HepG2 (cell line): ENCODE results near the gene SOWAHA. TPM values are rescaled to one million over a fixed set of nuclear protein-coding genes. Genes with fewer than 3 reads are reported as not detected.
A peak's percentile ranks its signal among the peaks of the same experiment; 100 is the strongest.

Source experiments
- EED ChIP-seq: sonication (generic); formaldehyde crosslinking; IDR thresholded peaks from 2 replicates; pipeline ENCODE4 v1.5.0; 2020; ENCODE audit warnings: mild to moderate bottlenecking, missing genetic modification reagents
- HMG20B ChIP-seq: conservative IDR thresholded peaks from 2 replicates; pipeline ENCODE4 v1.6.1; 2016; ENCODE audit warnings: missing genetic modification reagents, missing compliant biosample characterization
- MXI1 ChIP-seq: IDR thresholded peaks from 3 replicates; pipeline ENCODE4 v1.6.1; 2012; ENCODE audit warnings: low read depth, low read length, inconsistent platforms, borderline replicate concordance
- NCOA2 ChIP-seq: sonication (generic); formaldehyde crosslinking; IDR thresholded peaks from 2 replicates; pipeline ENCODE4 v1.8.0; 2022; ENCODE audit warnings: inconsistent platforms
- RAD21 ChIP-seq: fragments of 450-650 bp; formaldehyde crosslinking; IDR thresholded peaks from 2 replicates; pipeline ENCODE4 v1.5.0; 2020; ENCODE audit warnings: mild to moderate bottlenecking
- SPEN ChIP-seq: sonication (generic); formaldehyde crosslinking; IDR thresholded peaks from 2 replicates; pipeline ENCODE4 v1.5.1; 2020; ENCODE audit warnings: low read depth, mild to moderate bottlenecking, missing genetic modification reagents
- ZNF101 ChIP-seq: sonication (generic); formaldehyde crosslinking; IDR thresholded peaks from 2 replicates; pipeline ENCODE4 v1.4.0; 2020; ENCODE audit warnings: mild to moderate bottlenecking, low read depth, missing genetic modification reagents, borderline replicate concordance
- ZNF224 ChIP-seq: sonication (generic); formaldehyde crosslinking; IDR thresholded peaks from 2 replicates; pipeline ENCODE4 v1.5.0; 2020; ENCODE audit warnings: mild to moderate bottlenecking, missing genetic modification reagents
- ZNF331 ChIP-seq: sonication (generic); formaldehyde crosslinking; IDR thresholded peaks from 2 replicates; pipeline ENCODE4 v1.4.0; 2020; ENCODE audit warnings: missing genetic modification reagents
- ZNF446 ChIP-seq: sonication (generic); formaldehyde crosslinking; IDR thresholded peaks from 2 replicates; pipeline ENCODE4 v1.5.0; 2020; ENCODE audit warnings: mild to moderate bottlenecking, missing genetic modification reagents
- polyA plus RNA-seq, 8 experiments: library from polyadenylated mRNA; depleted of rRNA in 3 of 8; stranded (reverse) in 7 of 8; unstranded in 1 of 8; fragments of >200 nt; fragmentation: Illumina TruSeq in 4 of 8; extraction: Trizol in 4 of 8; gene quantifications; 2 replicates each; pipeline versions ENCODE4 v1.2.1 to v1.2.3, GENCODE V29; 2011 to 2016; ENCODE audit warnings: low read depth in 4 of 8, missing spikeins in 1 of 8, mixed read lengths in 1 of 8; ENCODE audit not compliant: insufficient read depth in 1 of 8
- total RNA-seq, 5 experiments: library from RNA; depleted of rRNA; stranded (reverse); fragments of >200 nt; fragmentation: Illumina TruSeq; extraction: Trizol; gene quantifications; 2 replicates each; pipeline ENCODE4 v1.2.3, GENCODE V29; 2016; ENCODE audit warnings: low read depth in 1 of 5
- TF ChIP-seq, protein P1 (sequence below): IDR thresholded peaks from 2 replicates; pipeline ENCODE4 v1.6.1; 2016; ENCODE audit warnings: mild to moderate bottlenecking, missing biosample characterization, missing genetic modification reagents
- TF ChIP-seq, protein P2 (sequence below): sonication (generic); formaldehyde crosslinking; IDR thresholded peaks from 2 replicates; pipeline ENCODE4 v1.4.0; 2020; ENCODE audit warnings: missing genetic modification reagents
- TF ChIP-seq, protein P3 (sequence below): sonication (generic); formaldehyde crosslinking; IDR thresholded peaks from 2 replicates; pipeline ENCODE4 v1.4.0; 2020; ENCODE audit warnings: missing genetic modification reagents, borderline replicate concordance
- TF ChIP-seq, protein P4 (sequence below): sonication (generic); formaldehyde crosslinking; IDR thresholded peaks from 2 replicates; pipeline ENCODE4 v1.4.0; 2020; ENCODE audit warnings: missing genetic modification reagents
- TF ChIP-seq, protein P5 (sequence below): sonication (generic); formaldehyde crosslinking; IDR thresholded peaks from 2 replicates; pipeline ENCODE4 v1.4.0; 2020; ENCODE audit warnings: mild to moderate bottlenecking, low read depth, missing genetic modification reagents
- TF ChIP-seq, protein P6 (sequence below): sonication (generic); formaldehyde crosslinking; IDR thresholded peaks from 2 replicates; pipeline ENCODE4 v1.9.0; 2022; ENCODE audit warnings: missing genetic modification reagents, mild to moderate bottlenecking, borderline replicate concordance

Gene SOWAHA
- total and polyA plus RNA-seq, 2 of the 13 experiments (the other 11 are each of a cell fraction or from before 2014, with no cell fraction given): 0.95 to 1.9 TPM

DNA sequence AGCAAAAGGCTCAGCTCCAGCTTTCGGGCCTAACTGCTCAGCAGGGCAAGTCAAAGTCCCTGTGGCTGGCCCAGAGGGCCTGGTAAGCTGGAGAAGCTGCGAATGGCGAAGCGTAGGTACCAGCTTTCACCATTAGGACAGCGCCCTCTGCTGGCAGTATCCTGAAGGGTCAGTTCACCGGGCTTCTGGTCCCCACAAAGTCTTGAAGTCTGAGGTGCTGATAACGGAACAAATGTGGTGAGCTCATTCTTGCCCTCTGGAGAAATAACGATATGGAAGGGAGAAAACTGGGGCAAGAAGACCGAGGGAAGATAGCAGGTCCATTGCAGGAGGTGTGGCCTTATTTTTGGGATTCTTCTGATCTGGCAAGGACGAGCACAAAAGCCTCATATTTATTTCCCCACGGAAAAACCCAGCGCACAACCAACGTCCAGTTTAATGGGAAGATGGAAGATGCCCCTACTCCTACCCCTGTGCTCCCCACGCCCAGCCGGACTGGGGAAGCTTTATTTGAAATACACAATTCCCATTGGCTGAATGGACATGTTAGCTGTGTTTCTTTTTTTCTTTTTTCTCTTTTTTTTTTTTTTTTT, 7.2 kb downstream of the SOWAHA start (continued):
- no peak for TF ChIP-seq ZNF101 (CRISPR knock-in tag)
- TF ChIP-seq, protein P1, sequence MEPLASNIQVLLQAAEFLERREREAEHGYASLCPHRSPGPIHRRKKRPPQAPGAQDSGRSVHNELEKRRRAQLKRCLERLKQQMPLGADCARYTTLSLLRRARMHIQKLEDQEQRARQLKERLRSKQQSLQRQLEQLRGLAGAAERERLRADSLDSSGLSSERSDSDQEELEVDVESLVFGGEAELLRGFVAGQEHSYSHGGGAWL: no peak
- TF ChIP-seq, protein P2, sequence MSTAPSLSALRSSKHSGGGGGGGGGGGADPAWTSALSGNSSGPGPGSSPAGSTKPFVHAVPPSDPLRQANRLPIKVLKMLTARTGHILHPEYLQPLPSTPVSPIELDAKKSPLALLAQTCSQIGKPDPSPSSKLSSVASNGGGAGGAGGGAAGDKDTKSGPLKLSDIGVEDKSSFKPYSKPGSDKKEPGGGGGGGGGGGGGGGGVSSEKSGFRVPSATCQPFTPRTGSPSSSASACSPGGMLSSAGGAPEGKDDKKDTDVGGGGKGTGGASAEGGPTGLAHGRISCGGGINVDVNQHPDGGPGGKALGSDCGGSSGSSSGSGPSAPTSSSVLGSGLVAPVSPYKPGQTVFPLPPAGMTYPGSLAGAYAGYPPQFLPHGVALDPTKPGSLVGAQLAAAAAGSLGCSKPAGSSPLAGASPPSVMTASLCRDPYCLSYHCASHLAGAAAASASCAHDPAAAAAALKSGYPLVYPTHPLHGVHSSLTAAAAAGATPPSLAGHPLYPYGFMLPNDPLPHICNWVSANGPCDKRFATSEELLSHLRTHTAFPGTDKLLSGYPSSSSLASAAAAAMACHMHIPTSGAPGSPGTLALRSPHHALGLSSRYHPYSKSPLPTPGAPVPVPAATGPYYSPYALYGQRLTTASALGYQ (CRISPR knock-in tag): no peak
- TF ChIP-seq EED (CRISPR knock-in tag): no peak
- peak; percentile 98 for TF ChIP-seq RAD21
- TF ChIP-seq, protein P3, sequence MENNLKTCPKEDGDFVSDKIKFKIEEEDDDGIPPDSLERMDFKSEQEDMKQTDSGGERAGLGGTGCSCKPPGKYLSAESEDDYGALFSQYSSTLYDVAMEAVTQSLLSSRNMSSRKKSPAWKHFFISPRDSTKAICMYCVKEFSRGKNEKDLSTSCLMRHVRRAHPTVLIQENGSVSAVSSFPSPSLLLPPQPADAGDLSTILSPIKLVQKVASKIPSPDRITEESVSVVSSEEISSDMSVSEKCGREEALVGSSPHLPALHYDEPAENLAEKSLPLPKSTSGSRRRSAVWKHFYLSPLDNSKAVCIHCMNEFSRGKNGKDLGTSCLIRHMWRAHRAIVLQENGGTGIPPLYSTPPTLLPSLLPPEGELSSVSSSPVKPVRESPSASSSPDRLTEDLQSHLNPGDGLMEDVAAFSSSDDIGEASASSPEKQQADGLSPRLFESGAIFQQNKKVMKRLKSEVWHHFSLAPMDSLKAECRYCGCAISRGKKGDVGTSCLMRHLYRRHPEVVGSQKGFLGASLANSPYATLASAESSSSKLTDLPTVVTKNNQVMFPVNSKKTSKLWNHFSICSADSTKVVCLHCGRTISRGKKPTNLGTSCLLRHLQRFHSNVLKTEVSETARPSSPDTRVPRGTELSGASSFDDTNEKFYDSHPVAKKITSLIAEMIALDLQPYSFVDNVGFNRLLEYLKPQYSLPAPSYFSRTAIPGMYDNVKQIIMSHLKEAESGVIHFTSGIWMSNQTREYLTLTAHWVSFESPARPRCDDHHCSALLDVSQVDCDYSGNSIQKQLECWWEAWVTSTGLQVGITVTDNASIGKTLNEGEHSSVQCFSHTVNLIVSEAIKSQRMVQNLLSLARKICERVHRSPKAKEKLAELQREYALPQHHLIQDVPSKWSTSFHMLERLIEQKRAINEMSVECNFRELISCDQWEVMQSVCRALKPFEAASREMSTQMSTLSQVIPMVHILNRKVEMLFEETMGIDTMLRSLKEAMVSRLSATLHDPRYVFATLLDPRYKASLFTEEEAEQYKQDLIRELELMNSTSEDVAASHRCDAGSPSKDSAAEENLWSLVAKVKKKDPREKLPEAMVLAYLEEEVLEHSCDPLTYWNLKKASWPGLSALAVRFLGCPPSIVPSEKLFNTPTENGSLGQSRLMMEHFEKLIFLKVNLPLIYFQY: peak; percentile 28; the same call in 1 of the 2 replicates
- TF ChIP-seq HMG20B (CRISPR knock-in tag): no peak
- TF ChIP-seq, protein P4, sequence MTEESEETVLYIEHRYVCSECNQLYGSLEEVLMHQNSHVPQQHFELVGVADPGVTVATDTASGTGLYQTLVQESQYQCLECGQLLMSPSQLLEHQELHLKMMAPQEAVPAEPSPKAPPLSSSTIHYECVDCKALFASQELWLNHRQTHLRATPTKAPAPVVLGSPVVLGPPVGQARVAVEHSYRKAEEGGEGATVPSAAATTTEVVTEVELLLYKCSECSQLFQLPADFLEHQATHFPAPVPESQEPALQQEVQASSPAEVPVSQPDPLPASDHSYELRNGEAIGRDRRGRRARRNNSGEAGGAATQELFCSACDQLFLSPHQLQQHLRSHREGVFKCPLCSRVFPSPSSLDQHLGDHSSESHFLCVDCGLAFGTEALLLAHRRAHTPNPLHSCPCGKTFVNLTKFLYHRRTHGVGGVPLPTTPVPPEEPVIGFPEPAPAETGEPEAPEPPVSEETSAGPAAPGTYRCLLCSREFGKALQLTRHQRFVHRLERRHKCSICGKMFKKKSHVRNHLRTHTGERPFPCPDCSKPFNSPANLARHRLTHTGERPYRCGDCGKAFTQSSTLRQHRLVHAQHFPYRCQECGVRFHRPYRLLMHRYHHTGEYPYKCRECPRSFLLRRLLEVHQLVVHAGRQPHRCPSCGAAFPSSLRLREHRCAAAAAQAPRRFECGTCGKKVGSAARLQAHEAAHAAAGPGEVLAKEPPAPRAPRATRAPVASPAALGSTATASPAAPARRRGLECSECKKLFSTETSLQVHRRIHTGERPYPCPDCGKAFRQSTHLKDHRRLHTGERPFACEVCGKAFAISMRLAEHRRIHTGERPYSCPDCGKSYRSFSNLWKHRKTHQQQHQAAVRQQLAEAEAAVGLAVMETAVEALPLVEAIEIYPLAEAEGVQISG (CRISPR knock-in tag): peak; percentile 26; the same call in 1 of the 2 replicates
- peak; percentile 33; the same call in 1 of the 3 replicates for TF ChIP-seq MXI1
- 0 out of 2 replicates have a peak, but pooled peaks have one; percentile 57 for TF ChIP-seq ZNF224 (CRISPR knock-in tag)
- TF ChIP-seq, protein P5, sequence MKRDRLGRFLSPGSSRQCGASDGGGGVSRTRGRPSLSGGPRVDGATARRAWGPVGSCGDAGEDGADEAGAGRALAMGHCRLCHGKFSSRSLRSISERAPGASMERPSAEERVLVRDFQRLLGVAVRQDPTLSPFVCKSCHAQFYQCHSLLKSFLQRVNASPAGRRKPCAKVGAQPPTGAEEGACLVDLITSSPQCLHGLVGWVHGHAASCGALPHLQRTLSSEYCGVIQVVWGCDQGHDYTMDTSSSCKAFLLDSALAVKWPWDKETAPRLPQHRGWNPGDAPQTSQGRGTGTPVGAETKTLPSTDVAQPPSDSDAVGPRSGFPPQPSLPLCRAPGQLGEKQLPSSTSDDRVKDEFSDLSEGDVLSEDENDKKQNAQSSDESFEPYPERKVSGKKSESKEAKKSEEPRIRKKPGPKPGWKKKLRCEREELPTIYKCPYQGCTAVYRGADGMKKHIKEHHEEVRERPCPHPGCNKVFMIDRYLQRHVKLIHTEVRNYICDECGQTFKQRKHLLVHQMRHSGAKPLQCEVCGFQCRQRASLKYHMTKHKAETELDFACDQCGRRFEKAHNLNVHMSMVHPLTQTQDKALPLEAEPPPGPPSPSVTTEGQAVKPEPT (CRISPR knock-in tag): 0 out of 2 replicates have a peak, but pooled peaks have one; percentile 22
- peak; percentile 20; the same call in 1 of the 2 replicates for TF ChIP-seq ZNF331 (CRISPR knock-in tag)
- TF ChIP-seq SPEN (CRISPR knock-in tag): peak; percentile 57; the same call in 1 of the 2 replicates
- TF ChIP-seq NCOA2 (CRISPR knock-in tag): 0 out of 2 replicates have a peak, but pooled peaks have one; percentile 8
- TF ChIP-seq ZNF446 (CRISPR knock-in tag): no peak
- TF ChIP-seq, protein P6, sequence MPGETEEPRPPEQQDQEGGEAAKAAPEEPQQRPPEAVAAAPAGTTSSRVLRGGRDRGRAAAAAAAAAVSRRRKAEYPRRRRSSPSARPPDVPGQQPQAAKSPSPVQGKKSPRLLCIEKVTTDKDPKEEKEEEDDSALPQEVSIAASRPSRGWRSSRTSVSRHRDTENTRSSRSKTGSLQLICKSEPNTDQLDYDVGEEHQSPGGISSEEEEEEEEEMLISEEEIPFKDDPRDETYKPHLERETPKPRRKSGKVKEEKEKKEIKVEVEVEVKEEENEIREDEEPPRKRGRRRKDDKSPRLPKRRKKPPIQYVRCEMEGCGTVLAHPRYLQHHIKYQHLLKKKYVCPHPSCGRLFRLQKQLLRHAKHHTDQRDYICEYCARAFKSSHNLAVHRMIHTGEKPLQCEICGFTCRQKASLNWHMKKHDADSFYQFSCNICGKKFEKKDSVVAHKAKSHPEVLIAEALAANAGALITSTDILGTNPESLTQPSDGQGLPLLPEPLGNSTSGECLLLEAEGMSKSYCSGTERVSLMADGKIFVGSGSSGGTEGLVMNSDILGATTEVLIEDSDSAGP (CRISPR knock-in tag): peak; percentile 46; the same call in 1 of the 2 replicates
